Left ventricle myocardium inferior (tissue), 1 donor: ENCODE measurements around the gene SIGLEC9. TPM values are rescaled to one million over a fixed set of nuclear protein-coding genes. Genes with fewer than 3 reads are reported as not detected.

Source experiments
- DNase-seq: peaks from one replicate; pipeline ENCODE4 v3.0.0-alpha.2; 2020
- H3K27ac ChIP-seq: fragments of 200-600 bp; replicated peaks from 2 replicates; pipeline ENCODE4 v1.8.0; 2021
- H3K27me3 ChIP-seq: fragments of 200-600 bp; 2 replicates; pipeline ENCODE4 v1.8.0; 2021; ENCODE audit warnings: low read depth
- H3K36me3 ChIP-seq: fragments of 200-600 bp; 2 replicates; pipeline ENCODE4 v1.8.0; 2021
- H3K4me1 ChIP-seq: fragments of 200-600 bp; 2 replicates; pipeline ENCODE4 v1.8.0; 2021
- H3K4me3 ChIP-seq: fragments of 200-600 bp; 2 replicates; pipeline ENCODE4 v1.8.0; 2021; ENCODE audit warnings: mild to moderate bottlenecking, moderate library complexity
- H3K9me3 ChIP-seq: fragments of 200-600 bp; replicated peaks from 2 replicates; pipeline ENCODE4 v1.8.0; 2021
- intact Hi-C: fragments of 100-400 bp; cut with micrococcal nuclease; formaldehyde crosslinking; loops from one replicate; pipeline ENCODE4 v1.11.0; 2022
- long read RNA-seq: library from polyadenylated mRNA; unstranded; transcript quantifications from one replicate; pipeline ENCODE4 v2.0.0, GENCODE V29; 2021
- total RNA-seq: library from RNA; stranded (reverse); fragmentation: NEBNext Ultra II Directional; extraction: Animal tissue kit (Norgen Biotek cat#: 25700); gene quantifications from one replicate; pipeline ENCODE4 v1.2.1, GENCODE V29; 2021
- TF ChIP-seq, protein P1 (sequence below): fragments of 200-600 bp; IDR thresholded peaks from 2 replicates; pipeline ENCODE4 v1.8.0; 2021; ENCODE audit warnings: antibody characterized with exemption, mild to moderate bottlenecking, borderline replicate concordance
- donor health status: DM: no; HTN: yes; CAD: no; lungs with severe emphysema.

SIGLEC9 gene
- total RNA-seq, result 1.7 TPM
- long read RNA-seq, partial matches to known transcripts, result 1 of 1 reads
- long read RNA-seq, other reads (novel, unspliced or antisense), result 0 of 1 reads

DNA sequence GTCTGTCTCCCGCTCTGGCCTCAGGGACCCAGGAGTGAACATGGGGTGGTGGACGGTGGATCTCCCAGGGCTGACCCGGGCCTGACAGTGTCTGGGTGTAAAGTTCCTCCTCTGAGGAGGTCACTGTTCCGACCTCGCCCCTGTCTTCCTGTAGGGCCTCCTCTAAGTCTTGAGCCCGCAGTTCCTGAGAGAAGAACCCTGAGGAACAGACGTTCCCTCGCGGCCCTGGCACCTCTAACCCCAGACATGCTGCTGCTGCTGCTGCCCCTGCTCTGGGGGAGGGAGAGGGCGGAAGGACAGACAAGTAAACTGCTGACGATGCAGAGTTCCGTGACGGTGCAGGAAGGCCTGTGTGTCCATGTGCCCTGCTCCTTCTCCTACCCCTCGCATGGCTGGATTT lies at the start of gene SIGLEC9:
TSS of gene SIGLEC9 (plus strand) at position 178 of the 400 bp plus-strand sequence. CDS start at position 247, 69 bp downstream.
- TF ChIP-seq, protein P1, sequence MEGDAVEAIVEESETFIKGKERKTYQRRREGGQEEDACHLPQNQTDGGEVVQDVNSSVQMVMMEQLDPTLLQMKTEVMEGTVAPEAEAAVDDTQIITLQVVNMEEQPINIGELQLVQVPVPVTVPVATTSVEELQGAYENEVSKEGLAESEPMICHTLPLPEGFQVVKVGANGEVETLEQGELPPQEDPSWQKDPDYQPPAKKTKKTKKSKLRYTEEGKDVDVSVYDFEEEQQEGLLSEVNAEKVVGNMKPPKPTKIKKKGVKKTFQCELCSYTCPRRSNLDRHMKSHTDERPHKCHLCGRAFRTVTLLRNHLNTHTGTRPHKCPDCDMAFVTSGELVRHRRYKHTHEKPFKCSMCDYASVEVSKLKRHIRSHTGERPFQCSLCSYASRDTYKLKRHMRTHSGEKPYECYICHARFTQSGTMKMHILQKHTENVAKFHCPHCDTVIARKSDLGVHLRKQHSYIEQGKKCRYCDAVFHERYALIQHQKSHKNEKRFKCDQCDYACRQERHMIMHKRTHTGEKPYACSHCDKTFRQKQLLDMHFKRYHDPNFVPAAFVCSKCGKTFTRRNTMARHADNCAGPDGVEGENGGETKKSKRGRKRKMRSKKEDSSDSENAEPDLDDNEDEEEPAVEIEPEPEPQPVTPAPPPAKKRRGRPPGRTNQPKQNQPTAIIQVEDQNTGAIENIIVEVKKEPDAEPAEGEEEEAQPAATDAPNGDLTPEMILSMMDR, result no peak
- peak within 1 kb of the TSS; percentile 61 for H3K27ac ChIP-seq
- DNase-seq, result peak; percentile 52
- intact Hi-C loops, result no loop called here
- H3K27me3 ChIP-seq, result peaks cover 64% of the 10 kb centered on the region
- peaks cover 18% of the 10 kb centered on the region for H3K4me1 ChIP-seq
- H3K4me3 ChIP-seq, result peak within 1 kb of the TSS; percentile 44
- no peaks in the 10 kb centered on the region for H3K9me3 ChIP-seq
- H3K36me3 ChIP-seq, result no peaks in the 10 kb centered on the region

DNA sequence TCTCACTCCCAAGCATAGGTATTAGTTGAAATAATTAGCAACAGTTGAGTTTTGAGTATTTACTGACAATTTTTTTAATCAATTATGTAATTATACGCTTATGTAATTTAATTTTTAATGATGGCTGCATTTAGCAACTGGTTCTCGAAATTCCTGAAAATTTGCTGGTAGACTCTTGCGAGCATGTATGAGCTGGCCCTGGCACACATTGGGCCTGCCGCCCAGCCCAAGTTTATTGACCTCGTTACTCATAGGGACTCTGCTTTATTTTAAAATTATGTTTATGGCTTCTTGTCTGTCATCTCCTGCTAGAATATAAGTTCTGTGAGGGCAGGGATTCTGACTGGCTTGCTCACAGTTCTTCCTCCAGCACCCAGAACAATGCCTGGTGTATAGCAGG lies 48.7 kb upstream of the SIGLEC9 start:
- intact Hi-C loops, result no loop called here
- Histone ChIP-seq H3K4me1 (peaks cover 6% of the 10 kb centered on the region), H3K27me3 (peaks cover 15% of the 10 kb centered on the region), H3K27ac (no peak overlapping the region), H3K9me3 (peaks cover 23% of the 10 kb centered on the region), H3K36me3 (no peaks in the 10 kb centered on the region), H3K4me3 (no peak overlapping the region)
- TF ChIP-seq, protein P1, result no peak
- no peak for DNase-seq

DNA sequence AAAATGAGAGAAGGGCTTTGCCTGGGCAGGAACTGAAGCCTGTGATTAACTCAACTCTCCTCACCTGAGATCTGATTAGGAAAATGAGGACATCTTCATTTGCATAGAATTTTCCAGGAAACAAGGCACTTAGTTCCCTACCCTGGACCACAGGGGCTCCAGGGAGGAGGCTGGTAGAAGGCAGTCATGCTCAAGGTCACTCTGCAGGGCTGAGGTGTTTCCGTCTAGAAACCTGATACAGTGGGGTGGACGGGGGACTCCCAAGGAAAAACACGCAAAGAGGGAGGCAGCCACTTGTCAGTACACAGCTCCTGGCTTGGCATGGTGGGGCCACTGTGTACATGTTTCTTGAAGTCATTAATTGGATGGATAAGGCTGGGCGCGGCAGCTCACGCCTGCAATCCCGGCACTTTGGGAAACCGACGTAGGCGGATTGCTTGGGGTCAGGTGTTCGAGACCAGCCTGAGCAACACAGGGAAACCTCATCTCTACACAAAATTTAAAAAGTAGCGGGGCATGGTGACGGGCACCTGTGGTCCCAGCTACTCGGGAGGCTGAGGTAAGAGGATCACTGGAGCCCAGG lies 48.0 kb upstream of the SIGLEC9 start:
- intact Hi-C loops, result no loop called here
- Histone ChIP-seq H3K4me1 (peaks cover 6% of the 10 kb centered on the region), H3K27me3 (peaks cover 22% of the 10 kb centered on the region)

DNA sequence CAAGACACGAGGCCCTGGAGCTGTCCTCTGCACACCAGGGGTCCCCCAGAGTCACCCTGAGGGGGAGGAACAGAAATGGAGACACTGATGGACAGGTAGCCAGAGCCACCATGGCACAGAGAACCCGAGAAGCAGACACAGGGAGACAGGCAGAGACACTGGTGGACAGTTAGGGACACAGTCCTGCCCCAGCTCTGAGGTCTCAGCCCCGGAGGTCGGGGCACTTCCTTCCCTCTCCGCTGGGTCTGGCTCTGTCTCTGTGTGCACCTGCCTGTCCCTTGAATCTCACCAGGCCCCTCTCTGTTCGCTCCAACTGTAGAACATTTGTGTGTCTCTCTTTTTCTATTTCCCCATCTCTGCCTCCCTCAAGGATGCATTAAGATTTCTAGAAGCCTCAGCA lies 46.6 kb upstream of the SIGLEC9 start:
- intact Hi-C loops, result no loop called here
- no peak overlapping the region for H3K27ac ChIP-seq

More for the DNA sequence above, 48.0 kb upstream of the SIGLEC9 start:
- TF ChIP-seq, protein P1, result no peak
- no peak for DNase-seq
- Histone ChIP-seq H3K36me3 (no peaks in the 10 kb centered on the region), H3K27ac (no peak overlapping the region), H3K4me3 (no peak overlapping the region), H3K9me3 (peaks cover 23% of the 10 kb centered on the region)

DNA sequence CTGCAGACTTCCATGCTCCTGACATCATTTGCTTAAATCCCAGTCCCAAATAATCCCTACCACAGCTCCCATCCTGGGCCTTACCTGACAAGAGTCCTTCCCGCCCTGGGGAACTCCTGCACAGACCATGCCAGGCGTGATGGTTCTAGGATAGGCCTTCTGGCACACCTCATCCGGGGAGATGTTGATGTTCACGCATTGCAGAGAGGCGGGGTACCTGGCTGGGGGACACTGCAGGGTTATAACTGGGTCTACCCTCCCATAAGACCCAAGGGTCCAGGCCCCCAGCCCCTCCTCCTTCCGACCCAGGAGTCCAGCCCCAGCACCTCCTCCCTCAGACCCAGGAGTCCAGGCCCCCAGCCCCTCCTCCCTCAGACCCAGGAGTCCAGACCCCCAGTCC lies 46.0 kb upstream of the SIGLEC9 start:
- peaks cover 35% of the 10 kb centered on the region for H3K27me3 ChIP-seq
- peaks cover 12% of the 10 kb centered on the region for H3K9me3 ChIP-seq
- intact Hi-C loops, result no loop called here

More for the DNA sequence above, 46.6 kb upstream of the SIGLEC9 start:
- Histone ChIP-seq H3K27me3 (peaks cover 34% of the 10 kb centered on the region), H3K9me3 (peaks cover 18% of the 10 kb centered on the region), H3K4me1 (peaks cover 6% of the 10 kb centered on the region), H3K4me3 (no peak overlapping the region), H3K36me3 (no peaks in the 10 kb centered on the region)
- TF ChIP-seq, protein P1, result no peak
- no peak for DNase-seq

More for the DNA sequence above, 46.0 kb upstream of the SIGLEC9 start:
- no peak for DNase-seq
- H3K4me3 ChIP-seq, result no peak overlapping the region
- H3K36me3 ChIP-seq, result no peaks in the 10 kb centered on the region
- H3K4me1 ChIP-seq, result peaks cover 6% of the 10 kb centered on the region
- TF ChIP-seq, protein P1, result no peak
- no peak overlapping the region for H3K27ac ChIP-seq
